MM.1S (cell line): ENCODE data around the gene PMIS2.

ENCODE experiments used
- CTCF ChIP-seq: fragments of 300-600 bp; sonication (generic); IDR thresholded peaks from 2 replicates; pipeline ENCODE4 v1.5.1; 2016; ENCODE audit warnings: antibody characterized with exemption, low read length, mixed read lengths
- EZH2 ChIP-seq: fragments of 300-600 bp; sonication (generic); optimal IDR thresholded peaks from 2 replicates; pipeline ENCODE3; 2017; ENCODE audit warnings: low read depth, mild to moderate bottlenecking, antibody characterized with exemption, low read length, mixed read lengths
- EZH2phosphoT487 ChIP-seq: fragments of 300-600 bp; sonication (generic); IDR thresholded peaks from 2 replicates; pipeline ENCODE4 v1.6.1; 2018; ENCODE audit warnings: antibody characterized with exemption, low read length

GRCh38 chr19:35585848-35586247 lies at the start of gene PMIS2:
- TF ChIP-seq EZH2 = no peak
- TF ChIP-seq CTCF = no peak
- TF ChIP-seq EZH2phosphoT487 = no peak
